ENCODE results near the gene ZNF48.

Gene ZNF48

DNA sequence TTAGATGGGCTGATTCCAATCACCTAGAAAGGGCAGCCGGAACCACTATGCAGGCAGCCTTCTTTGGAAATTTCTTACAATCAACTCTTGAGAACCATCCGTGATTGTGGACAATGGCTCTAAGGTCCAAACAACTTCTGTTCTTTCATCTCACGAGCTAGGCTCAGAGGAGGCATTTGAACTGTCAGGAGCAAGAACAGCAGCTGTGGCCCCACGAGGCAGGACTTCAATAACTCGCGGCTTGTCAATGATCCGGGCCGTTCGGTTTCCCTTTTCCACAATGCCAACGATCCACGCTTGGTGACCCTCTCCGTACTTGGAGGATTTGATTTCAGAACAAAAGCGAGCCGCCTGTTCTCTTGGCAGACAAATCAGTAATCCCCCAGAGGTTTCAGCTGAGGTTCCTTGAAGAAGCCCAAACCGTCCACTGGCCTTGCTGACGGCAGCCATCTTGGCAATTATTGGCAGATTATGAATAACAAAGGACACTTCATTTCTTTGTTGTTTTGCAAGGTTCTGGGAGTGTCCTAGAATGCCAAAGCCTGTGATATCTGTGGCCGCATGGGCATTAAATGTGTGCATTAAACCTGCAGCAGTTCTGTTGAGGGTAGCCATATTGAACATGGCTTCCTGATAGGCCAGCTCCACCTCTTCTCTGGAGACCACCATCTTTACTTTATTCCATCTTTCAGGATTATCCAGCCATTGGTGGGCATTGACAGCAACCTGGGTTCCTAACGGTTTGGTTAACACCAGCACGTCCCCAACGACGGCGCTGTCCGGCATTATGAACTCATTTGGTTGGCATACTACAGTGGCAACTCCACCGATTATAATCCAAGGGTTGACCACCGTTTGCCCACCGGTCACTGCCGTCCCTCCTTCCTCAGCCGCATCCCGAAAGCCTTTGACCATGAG, 49.3 kb downstream of the ZNF48 start:
- DNase-seq, result no peak

DNA sequence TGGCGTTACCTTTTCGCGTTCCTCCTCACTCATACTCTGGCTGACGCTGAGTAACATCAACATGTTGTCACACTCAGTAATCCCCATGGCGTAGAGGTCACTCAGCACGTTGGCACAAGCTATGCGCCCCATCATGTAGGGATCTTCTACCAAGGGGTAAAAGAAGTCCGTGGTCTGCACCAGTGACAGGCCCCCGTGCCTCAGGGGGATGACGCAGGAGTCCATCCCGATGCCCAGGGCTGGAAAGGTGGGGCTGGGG, 49.9 kb downstream of the ZNF48 start:
- DNase-seq, result peak; percentile 19

DNA sequence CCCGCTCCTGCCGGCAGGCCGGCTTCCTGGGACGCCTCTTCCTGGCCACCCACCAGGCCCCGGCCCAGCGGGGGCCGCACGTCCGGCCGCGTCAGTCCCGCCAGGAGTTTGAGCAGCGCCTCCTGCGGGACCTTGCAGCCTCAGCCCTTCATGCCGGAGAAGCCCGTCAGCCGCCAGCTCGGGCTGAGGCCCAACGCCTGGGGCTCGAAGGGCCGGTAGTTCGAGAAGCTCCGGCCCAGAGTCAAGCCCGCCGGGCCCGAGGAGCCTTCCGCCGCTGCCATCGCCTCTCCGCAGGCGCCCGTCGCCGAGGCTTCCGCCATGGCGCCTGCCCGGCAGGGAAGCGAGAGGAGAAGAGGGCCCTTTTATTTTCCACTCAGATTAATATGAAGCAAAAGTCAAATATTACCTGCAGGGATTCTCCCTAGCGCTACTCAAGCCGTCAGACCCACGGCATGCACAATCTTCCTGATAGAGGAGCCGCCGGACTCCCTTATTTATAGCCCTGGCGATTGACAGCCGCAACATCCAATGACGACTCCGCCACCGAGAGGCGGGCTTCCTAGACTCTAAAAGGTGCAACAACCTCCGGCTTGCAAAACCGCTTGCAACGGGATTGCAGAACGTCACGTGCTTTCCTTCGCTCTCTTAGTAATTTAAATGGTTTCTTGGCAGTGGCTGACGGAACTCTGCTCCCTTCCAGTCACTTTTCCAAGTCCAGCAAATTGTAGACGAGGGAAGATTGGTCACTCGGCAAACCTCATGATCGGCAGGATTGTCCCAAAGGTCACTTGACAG, 50.4 kb downstream of the ZNF48 start, which contains the start of gene SEPHS2:
TSS of gene SEPHS2 (minus strand) at position 467 of the 795 bp plus-strand sequence. CDS start at position 320, 147 bp downstream.
- peak; percentile 98 for DNase-seq

DNA sequence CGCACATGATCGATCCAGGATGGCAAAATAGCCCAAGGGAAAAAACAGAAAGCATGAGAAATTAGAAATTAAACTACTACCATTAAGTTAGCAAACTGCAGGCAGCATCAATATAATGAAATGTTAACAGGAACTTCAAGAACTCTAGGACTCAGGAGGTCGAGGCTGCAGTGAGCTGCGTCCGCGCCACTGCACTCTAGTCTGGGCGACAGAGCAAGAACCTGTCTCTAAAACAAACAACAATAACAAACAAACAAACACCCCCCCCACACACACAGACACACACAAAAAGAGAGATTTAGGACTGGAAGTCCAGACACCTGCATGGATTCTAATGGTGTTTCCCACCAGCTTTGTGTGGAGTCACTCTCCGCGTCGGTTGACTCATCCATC, 51.0 kb downstream of the ZNF48 start:
- DNase-seq, result no peak

DNA sequence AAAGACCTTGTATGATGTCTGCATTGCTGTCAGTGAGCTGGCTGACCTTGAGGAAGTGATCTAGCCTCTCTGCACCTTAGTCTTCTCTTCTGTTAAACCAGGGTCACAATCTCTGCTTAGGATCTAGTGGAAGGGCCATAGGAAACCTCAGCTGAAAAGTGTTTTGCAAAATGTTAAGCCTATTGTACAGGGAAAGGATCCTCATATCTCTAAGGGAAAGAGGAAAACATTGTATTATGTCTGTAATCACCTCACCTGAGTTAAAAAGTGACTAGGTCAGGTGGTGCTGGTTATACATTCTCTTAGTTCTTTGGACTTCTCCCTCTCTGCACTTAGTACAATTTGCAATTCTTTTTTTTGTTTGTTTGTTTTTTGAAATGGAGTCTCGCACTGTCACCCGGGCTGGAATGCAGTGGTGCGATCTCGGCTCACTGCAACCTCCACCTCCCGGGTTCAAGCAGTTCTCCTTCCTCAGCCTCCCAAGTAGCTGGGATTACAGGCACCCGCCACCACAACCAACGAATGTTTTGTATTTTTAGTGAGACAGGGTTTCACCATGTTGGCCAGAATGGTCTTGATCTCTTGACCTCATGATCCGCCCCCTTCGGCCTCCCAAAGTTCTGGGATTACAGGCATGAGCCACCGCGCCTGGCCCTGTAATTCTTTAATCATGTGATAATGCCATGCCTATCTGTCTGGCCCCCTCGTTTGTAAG, 52.4 kb downstream of the ZNF48 start:
- no peak for DNase-seq

DNA sequence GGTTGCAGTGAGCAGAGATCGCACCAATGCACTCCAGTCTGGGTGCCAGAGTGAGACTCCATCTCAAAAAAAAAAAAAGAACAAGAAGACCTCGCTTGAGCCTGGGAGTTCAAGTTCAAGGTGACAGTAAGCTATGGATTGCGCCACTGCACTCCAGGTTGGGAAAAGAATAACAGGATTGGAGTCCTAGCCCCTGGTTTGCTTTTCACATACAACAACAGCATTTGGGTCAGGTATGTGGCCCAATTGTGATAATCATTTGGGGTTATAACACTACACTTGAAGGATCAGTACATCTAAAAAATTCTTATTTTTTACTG, 53.9 kb downstream of the ZNF48 start:
- DNase-seq, result no peak
